Neural progenitor cell (in vitro differentiated cells): Measurements from ENCODE around the gene ATP8B3.

ENCODE experiments used
- EZH2 ChIP-seq: fragments of 200-600 bp; sonication (generic); IDR thresholded peaks from 2 replicates; pipeline ENCODE4 v1.6.1; 2017; ENCODE audit warnings: antibody characterized with exemption, mild to moderate bottlenecking, moderate library complexity
- TF ChIP-seq, protein P1 (sequence below): fragments of 200-600 bp; sonication (generic); IDR thresholded peaks from 2 replicates; pipeline ENCODE4 v1.5.1; 2017; ENCODE audit warnings: antibody characterized with exemption, mild to moderate bottlenecking

DNA sequence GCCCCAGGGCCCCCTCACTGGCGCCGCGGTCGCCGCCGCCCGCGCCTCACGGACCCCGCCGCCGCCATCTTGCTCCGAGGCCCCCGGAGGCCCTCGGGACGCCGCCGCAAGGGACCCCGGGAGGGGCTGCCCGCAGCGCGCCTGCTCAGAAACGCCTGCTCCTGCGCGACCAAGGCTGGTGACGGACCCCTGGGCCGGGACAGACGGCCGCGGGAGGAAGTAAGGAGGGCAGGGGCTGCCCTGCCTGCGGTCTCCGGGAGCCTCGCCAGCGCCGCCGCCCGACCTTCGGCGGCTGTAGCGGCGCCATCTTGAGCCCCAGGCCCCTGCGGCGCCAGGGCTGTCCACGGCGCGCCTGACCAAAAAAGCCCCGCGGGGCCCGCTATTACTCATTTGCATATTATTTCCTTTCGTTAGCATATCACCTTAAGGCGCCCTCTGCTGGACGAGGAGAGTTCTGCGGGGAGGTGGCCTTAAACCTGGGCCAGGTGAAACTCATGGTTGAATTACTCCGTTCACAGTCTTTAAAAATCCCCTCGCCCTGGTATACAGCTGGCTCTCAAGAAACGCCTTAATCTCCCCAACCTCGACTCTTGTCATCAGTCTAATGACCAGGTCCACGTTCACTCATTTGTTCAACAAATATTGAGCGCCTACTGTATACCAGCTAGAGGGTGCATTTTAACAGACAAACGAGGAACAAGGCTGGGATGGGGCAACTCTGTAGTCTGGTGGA lies 36.5 kb upstream of the ATP8B3 start, which contains the start of gene REXO1:
- TF ChIP-seq, protein P1, sequence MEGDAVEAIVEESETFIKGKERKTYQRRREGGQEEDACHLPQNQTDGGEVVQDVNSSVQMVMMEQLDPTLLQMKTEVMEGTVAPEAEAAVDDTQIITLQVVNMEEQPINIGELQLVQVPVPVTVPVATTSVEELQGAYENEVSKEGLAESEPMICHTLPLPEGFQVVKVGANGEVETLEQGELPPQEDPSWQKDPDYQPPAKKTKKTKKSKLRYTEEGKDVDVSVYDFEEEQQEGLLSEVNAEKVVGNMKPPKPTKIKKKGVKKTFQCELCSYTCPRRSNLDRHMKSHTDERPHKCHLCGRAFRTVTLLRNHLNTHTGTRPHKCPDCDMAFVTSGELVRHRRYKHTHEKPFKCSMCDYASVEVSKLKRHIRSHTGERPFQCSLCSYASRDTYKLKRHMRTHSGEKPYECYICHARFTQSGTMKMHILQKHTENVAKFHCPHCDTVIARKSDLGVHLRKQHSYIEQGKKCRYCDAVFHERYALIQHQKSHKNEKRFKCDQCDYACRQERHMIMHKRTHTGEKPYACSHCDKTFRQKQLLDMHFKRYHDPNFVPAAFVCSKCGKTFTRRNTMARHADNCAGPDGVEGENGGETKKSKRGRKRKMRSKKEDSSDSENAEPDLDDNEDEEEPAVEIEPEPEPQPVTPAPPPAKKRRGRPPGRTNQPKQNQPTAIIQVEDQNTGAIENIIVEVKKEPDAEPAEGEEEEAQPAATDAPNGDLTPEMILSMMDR, result peak; percentile 93
- TF ChIP-seq EZH2, result no peak
